GM12878 (cell line): ENCODE results near the gene AKAP13. TPM values are rescaled to one million over a fixed set of nuclear protein-coding genes. Genes with fewer than 3 reads are reported as not detected.

Experiments used
- ATAC-seq: fragments of 200-7000 bp; cut with Tn5 transposase; 3 replicates; pipeline ENCODE4 v1.9.1; 2020; ENCODE audit warnings: mild to moderate bottlenecking, moderate library complexity
- BruUV-seq: library from RNA; stranded (reverse); fragments of 400-500 nt; replicated peaks from 2 replicates; lab custom pipeline; 2021; lab: Mats Ljungman, UMichigan
- CTCF ChIA-PET: fragments of 300-600 bp; sonication (Branson Sonifier 250); formaldehyde crosslinking; extraction: SDS; loops from one replicate; lab custom pipeline; 2021; ENCODE audit warnings: inconsistent platforms; lab: Yijun Ruan, JAX
- POLR2A ChIA-PET: fragments of 350-600 bp; formaldehyde crosslinking; extraction: SDS; loops from one replicate; lab custom pipeline; 2021; ENCODE audit warnings: inconsistent platforms; lab: Charles Lee
- RAD21 ChIA-PET: fragments of 300-600 bp; sonication (Branson Sonifier 250); formaldehyde crosslinking; loops from one replicate; lab custom pipeline; 2023; ENCODE audit warnings: antibody characterized with exemption; ENCODE audit not compliant: unreplicated experiment; lab: Charles Lee
- SMC1A ChIA-PET: fragments of 300-600 bp; sonication (Branson Sonifier 250); formaldehyde crosslinking; loops from one replicate; lab custom pipeline; 2023; ENCODE audit not compliant: unreplicated experiment, uncharacterized antibody; lab: Charles Lee
- DNase-seq: peaks from one replicate; pipeline ENCODE4 v3.0.0-alpha.2; 2011; ENCODE audit warnings: low read depth, low spot score
- FAIRE-seq: peaks from 3 replicates; lab custom pipeline; 2011; peaks lifted over from hg19 to GRCh38; lab: Jason Lieb, UNC
- H2AFZ ChIP-seq: 2 replicates; pipeline ENCODE4 v1.6.0; 2011; ENCODE audit warnings: low read depth, low read length, control low read depth; ENCODE audit not compliant: control insufficient read depth
- H3K27ac ChIP-seq: 2 replicates; pipeline ENCODE4 v1.5.1; 2011; ENCODE audit warnings: control low read depth; ENCODE audit not compliant: control insufficient read depth, insufficient read depth
- H3K27me3 ChIP-seq, 2 experiments: replicated peaks in 1 of 2; 2 replicates each; pipeline versions ENCODE4 v1.6.0 to v1.6.1; 2011; ENCODE audit warnings: low read length in 1 of 2; ENCODE audit not compliant: control insufficient read depth in 2 of 2, insufficient read depth in 2 of 2
- H3K36me3 ChIP-seq, 2 experiments: 2 replicates each; pipeline ENCODE4 v1.5.1; 2011; ENCODE audit warnings: low read length in 1 of 2; ENCODE audit not compliant: control insufficient read depth in 2 of 2, insufficient read depth in 2 of 2
- H3K4me1 ChIP-seq: 2 replicates; pipeline ENCODE4 v1.6.1; 2011; ENCODE audit warnings: mild to moderate bottlenecking, low read length, moderate library complexity, mixed read lengths; ENCODE audit not compliant: control insufficient read depth, insufficient read depth
- H3K4me2 ChIP-seq: 2 replicates; pipeline ENCODE4 v1.6.0; 2011; ENCODE audit warnings: control low read depth; ENCODE audit not compliant: control insufficient read depth, insufficient read depth
- H3K4me3 ChIP-seq: fragments of 200-600 bp; sonication (generic); 2 replicates; pipeline ENCODE4 v1.5.1; 2016
- H3K79me2 ChIP-seq: 2 replicates; pipeline ENCODE4 v1.6.0; 2011; ENCODE audit warnings: low read length; ENCODE audit not compliant: control insufficient read depth, insufficient read depth
- H3K9ac ChIP-seq: 2 replicates; pipeline ENCODE4 v1.8.0; 2011; ENCODE audit warnings: low read length, control low read depth, mixed read lengths; ENCODE audit not compliant: control insufficient read depth, insufficient read depth
- H3K9me3 ChIP-seq: replicated peaks from 3 replicates; pipeline ENCODE4 v1.5.1; 2011; ENCODE audit warnings: mild to moderate bottlenecking, low read length; ENCODE audit not compliant: control insufficient read depth, insufficient read depth
- H4K20me1 ChIP-seq: 2 replicates; pipeline ENCODE4 v1.6.0; 2011; ENCODE audit not compliant: control insufficient read depth, insufficient read depth
- BHLHE40 ChIP-seq, 2 experiments: fragments of 450-650 bp in 1 of 2; IDR thresholded peaks; 2 replicates each; pipeline ENCODE4 v1.6.1; 2011 to 2017; ENCODE audit warnings: low read depth in 2 of 2, borderline replicate concordance in 1 of 2, improper control_type of control experiment in 1 of 2, low read length in 1 of 2, mild to moderate bottlenecking in 1 of 2
- FOS ChIP-seq: IDR thresholded peaks from 3 replicates; pipeline ENCODE4 v1.6.1; 2011; ENCODE audit warnings: borderline replicate concordance; ENCODE audit not compliant: insufficient read length; ENCODE audit errors: extremely low read depth
- FOXM1 ChIP-seq: IDR thresholded peaks from 2 replicates; pipeline ENCODE4 v1.6.1; 2012; ENCODE audit warnings: low read depth, mild to moderate bottlenecking, inconsistent platforms, low read length, moderate library complexity
- GATAD2B ChIP-seq: fragments of 450-650 bp; conservative IDR thresholded peaks from 2 replicates; pipeline ENCODE4 v1.6.1; 2017; ENCODE audit warnings: low read depth, mild to moderate bottlenecking, moderate library complexity
- HDGF ChIP-seq: fragments of 450-650 bp; IDR thresholded peaks from 2 replicates; pipeline ENCODE4 v1.6.1; 2016; ENCODE audit warnings: antibody characterized with exemption
- IRF4 ChIP-seq: IDR thresholded peaks from 2 replicates; pipeline ENCODE4 v1.6.1; 2011; ENCODE audit warnings: low read depth, low read length
- JUNB ChIP-seq: IDR thresholded peaks from 2 replicates; pipeline ENCODE4 v1.6.1; 2016; ENCODE audit warnings: antibody characterized with exemption, mild to moderate bottlenecking
- MEF2A ChIP-seq: IDR thresholded peaks from 2 replicates; pipeline ENCODE4 v1.6.1; 2011; ENCODE audit warnings: low read depth, mild to moderate bottlenecking, low read length, moderate library complexity; ENCODE audit not compliant: insufficient read depth
- POLR2AphosphoS5 ChIP-seq: IDR thresholded peaks from 2 replicates; pipeline ENCODE4 v1.6.1; 2011; ENCODE audit warnings: mild to moderate bottlenecking, low read length, inconsistent platforms
- RAD21 ChIP-seq: IDR thresholded peaks from 2 replicates; pipeline ENCODE4 v1.6.1; 2011; ENCODE audit warnings: mild to moderate bottlenecking, low read depth, low read length, moderate library complexity; ENCODE audit not compliant: insufficient read depth
- RUNX3 ChIP-seq: IDR thresholded peaks from 2 replicates; pipeline ENCODE4 v1.6.1; 2012; ENCODE audit warnings: low read length, inconsistent platforms
- SMAD1 ChIP-seq: fragments of 450-650 bp; IDR thresholded peaks from 2 replicates; pipeline ENCODE4 v1.6.1; 2018; ENCODE audit warnings: mild to moderate bottlenecking, low read depth; ENCODE audit not compliant: partially characterized antibody
- SMC3 ChIP-seq: IDR thresholded peaks from 2 replicates; pipeline ENCODE4 v1.6.1; 2011; ENCODE audit warnings: low read length, improper control_type of control experiment, borderline replicate concordance
- STAT3 ChIP-seq: IDR thresholded peaks from 2 replicates; pipeline ENCODE4 v1.6.1; 2011; ENCODE audit warnings: low read depth, low read length, improper control_type of control experiment
- TCF3 ChIP-seq: IDR thresholded peaks from 2 replicates; pipeline ENCODE4 v1.6.1; 2012; ENCODE audit warnings: low read depth, mild to moderate bottlenecking, low read length, borderline replicate concordance; ENCODE audit not compliant: insufficient read depth
- YY1 ChIP-seq: IDR thresholded peaks from 2 replicates; pipeline ENCODE4 v1.6.1; 2011; ENCODE audit warnings: low read depth, mild to moderate bottlenecking, low read length
- ZNF24 ChIP-seq: fragments of 450-650 bp; IDR thresholded peaks from 2 replicates; pipeline ENCODE4 v1.6.1; 2017; ENCODE audit warnings: antibody characterized with exemption, mild to moderate bottlenecking
- in situ Hi-C: fragments of 300-500 bp; cut with MboI; formaldehyde crosslinking; loops from 9 replicates; pipeline ENCODE4 v1.14.3; 2018; ENCODE audit warnings: mixed read lengths
- intact Hi-C: fragments of 100-400 bp; cut with micrococcal nuclease; formaldehyde crosslinking; loops from one replicate; pipeline ENCODE4 v1.14.2; 2022; ENCODE audit not compliant: unreplicated experiment
- polyA plus RNA-seq, 11 experiments: library from polyadenylated mRNA; depleted of rRNA in 4 of 11; unstranded in 6 of 11; stranded (reverse) in 5 of 11; fragments of >200 nt; fragmentation: Nextera tagmentation in 4 of 11; fragmentation: Illumina TruSeq in 1 of 11; extraction: Ambion mirVana in 4 of 11; extraction: Trizol in 1 of 11; gene quantifications; 1 replicate in 1 of 11; 2 replicates in 10 of 11; pipeline versions ENCODE4 v1.2.1 to v1.2.3, GENCODE V29; 2011 to 2016; ENCODE audit warnings: inconsistent platforms in 2 of 11, missing spikeins in 2 of 11, low read depth in 1 of 11
- total RNA-seq, 4 experiments: library from RNA; depleted of rRNA in 3 of 4; stranded (reverse); fragments of >200 nt in 3 of 4; fragmentation: Illumina TruSeq in 1 of 4; extraction: Trizol in 1 of 4; gene quantifications; 2 replicates each; pipeline versions ENCODE4 v1.2.1 to v1.2.3, GENCODE V29; 2013 to 2021
- TF ChIP-seq, protein P1 (sequence below), 3 experiments: IDR thresholded peaks in 2 of 3; conservative IDR thresholded peaks in 1 of 3; 2 replicates each; pipeline ENCODE4 v1.5.1; 2011; ENCODE audit warnings: low read depth in 3 of 3, low read length in 3 of 3, mild to moderate bottlenecking in 3 of 3, control low read depth in 2 of 3, moderate library complexity in 2 of 3, inconsistent platforms in 1 of 3, mixed read lengths in 1 of 3; ENCODE audit not compliant: control insufficient read depth in 2 of 3, insufficient read depth in 1 of 3; ENCODE audit errors: extremely low read depth in 1 of 3
- TF ChIP-seq, protein P2 (sequence below): fragments of 450-650 bp; IDR thresholded peaks from 2 replicates; pipeline ENCODE4 v1.6.1; 2017; ENCODE audit warnings: low read depth, mild to moderate bottlenecking, moderate library complexity
- TF ChIP-seq, protein P3 (sequence below): fragments of 150-350 bp; IDR thresholded peaks from 2 replicates; pipeline ENCODE4 v1.6.1; 2014; ENCODE audit warnings: mild to moderate bottlenecking, low read depth, low read length

AKAP13 gene
- total and polyA plus RNA-seq, 10 of the 15 experiments (the other 5 are each of a cell fraction or from before 2014, with no cell fraction given), result 14.4 to 74.9 (median 55.1) TPM

DNA sequence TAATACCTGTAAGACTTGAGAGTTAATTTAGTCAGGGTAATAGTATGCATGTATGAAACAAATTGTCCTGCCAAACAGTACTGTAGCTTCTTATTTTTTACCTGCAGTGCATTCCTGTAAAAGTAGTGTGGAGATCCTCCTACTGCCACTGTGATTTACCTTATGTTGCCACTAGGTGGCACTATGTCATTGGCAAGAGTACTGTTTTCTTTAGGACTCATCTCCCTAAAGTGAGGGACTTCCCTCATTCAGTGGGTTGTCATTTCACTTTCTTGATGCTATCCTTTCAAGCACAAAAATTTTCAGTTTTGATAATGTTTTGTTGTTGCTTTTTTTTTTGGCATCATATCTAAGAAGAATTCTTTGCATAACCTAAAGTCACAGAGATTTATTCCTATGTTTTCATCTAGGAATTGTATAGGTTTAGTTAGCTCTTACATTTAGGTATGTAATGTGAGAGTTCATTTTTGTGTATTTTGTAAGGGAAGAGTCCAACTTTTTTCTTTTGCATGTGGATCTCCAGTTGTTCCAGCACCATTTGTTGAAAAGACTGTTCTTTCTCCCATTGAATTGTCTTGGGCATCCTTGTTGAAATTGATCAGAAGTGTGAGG is 105.7 kb downstream of the AKAP13 start:
- ATAC-seq (peak; percentile 69), FAIRE-seq (peak; percentile 47)
- peak overlapping the region; percentile 22; the same call in 1 of the 2 replicates for H3K4me2 ChIP-seq
- TF ChIP-seq JUNB (no peak), IRF4 (0 out of 2 replicates have a peak, but pooled peaks have one; percentile 44), MEF2A (0 out of 2 replicates have a peak, but pooled peaks have one; percentile 38), FOS (no peak), YY1 (peak; percentile 68; the same call in 1 of the 2 replicates), STAT3 (no peak), RUNX3 (peak; percentile 39; the same call in 1 of the 2 replicates), GATAD2B (no peak), RAD21 (peak; percentile 86), POLR2AphosphoS5 (no peak), TCF3 (no peak), SMC3 (peak; percentile 73; the same call in 1 of the 2 replicates), FOXM1 (peak; percentile 48; the same call in 1 of the 2 replicates), SMAD1 (no peak), BHLHE40 (IDR thresholded peaks at IDR 0.05; ENCODE audit: borderline replicate concordance in 1 of 2, low read depth in 2 of 2, low read length in 1 of 2) (no peak), HDGF (no peak), ZNF24 (no peak)
- TF ChIP-seq, protein P1, sequence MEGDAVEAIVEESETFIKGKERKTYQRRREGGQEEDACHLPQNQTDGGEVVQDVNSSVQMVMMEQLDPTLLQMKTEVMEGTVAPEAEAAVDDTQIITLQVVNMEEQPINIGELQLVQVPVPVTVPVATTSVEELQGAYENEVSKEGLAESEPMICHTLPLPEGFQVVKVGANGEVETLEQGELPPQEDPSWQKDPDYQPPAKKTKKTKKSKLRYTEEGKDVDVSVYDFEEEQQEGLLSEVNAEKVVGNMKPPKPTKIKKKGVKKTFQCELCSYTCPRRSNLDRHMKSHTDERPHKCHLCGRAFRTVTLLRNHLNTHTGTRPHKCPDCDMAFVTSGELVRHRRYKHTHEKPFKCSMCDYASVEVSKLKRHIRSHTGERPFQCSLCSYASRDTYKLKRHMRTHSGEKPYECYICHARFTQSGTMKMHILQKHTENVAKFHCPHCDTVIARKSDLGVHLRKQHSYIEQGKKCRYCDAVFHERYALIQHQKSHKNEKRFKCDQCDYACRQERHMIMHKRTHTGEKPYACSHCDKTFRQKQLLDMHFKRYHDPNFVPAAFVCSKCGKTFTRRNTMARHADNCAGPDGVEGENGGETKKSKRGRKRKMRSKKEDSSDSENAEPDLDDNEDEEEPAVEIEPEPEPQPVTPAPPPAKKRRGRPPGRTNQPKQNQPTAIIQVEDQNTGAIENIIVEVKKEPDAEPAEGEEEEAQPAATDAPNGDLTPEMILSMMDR (IDR thresholded peaks at IDR 0.05 in 2 of 3, conservative IDR thresholded peaks at IDR 0.05 in 1 of 3; ENCODE audit: control insufficient read depth in 2 of 3, extremely low read depth in 1 of 3, insufficient read depth in 1 of 3, low read depth in 3 of 3, low read length in 3 of 3), result peak; percentile 64 to 76 (median 67)
- TF ChIP-seq, protein P2, sequence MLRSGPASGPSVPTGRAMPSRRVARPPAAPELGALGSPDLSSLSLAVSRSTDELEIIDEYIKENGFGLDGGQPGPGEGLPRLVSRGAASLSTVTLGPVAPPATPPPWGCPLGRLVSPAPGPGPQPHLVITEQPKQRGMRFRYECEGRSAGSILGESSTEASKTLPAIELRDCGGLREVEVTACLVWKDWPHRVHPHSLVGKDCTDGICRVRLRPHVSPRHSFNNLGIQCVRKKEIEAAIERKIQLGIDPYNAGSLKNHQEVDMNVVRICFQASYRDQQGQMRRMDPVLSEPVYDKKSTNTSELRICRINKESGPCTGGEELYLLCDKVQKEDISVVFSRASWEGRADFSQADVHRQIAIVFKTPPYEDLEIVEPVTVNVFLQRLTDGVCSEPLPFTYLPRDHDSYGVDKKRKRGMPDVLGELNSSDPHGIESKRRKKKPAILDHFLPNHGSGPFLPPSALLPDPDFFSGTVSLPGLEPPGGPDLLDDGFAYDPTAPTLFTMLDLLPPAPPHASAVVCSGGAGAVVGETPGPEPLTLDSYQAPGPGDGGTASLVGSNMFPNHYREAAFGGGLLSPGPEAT, result peak; percentile 67; the same call in 1 of the 2 replicates
- TF ChIP-seq, protein P3, sequence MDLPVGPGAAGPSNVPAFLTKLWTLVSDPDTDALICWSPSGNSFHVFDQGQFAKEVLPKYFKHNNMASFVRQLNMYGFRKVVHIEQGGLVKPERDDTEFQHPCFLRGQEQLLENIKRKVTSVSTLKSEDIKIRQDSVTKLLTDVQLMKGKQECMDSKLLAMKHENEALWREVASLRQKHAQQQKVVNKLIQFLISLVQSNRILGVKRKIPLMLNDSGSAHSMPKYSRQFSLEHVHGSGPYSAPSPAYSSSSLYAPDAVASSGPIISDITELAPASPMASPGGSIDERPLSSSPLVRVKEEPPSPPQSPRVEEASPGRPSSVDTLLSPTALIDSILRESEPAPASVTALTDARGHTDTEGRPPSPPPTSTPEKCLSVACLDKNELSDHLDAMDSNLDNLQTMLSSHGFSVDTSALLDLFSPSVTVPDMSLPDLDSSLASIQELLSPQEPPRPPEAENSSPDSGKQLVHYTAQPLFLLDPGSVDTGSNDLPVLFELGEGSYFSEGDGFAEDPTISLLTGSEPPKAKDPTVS, result no peak

More for the DNA sequence above, 105.7 kb downstream of the AKAP13 start:
- H3K9me3 ChIP-seq, result no peaks in the 10 kb centered on the region
- DNase-seq, result peak; percentile 59
- H4K20me1 ChIP-seq, result no peaks in the 10 kb centered on the region; the same call in 1 of the 2 replicates
- in situ Hi-C loops (no loop called here), intact Hi-C loops (loop anchor here (1.0 to 10.0 kb wide), 5 partner anchors 19 to 355 kb away; no protein-coding TSS in a partner anchor)
- no peak overlapping the region for H3K27ac ChIP-seq
- H3K36me3 ChIP-seq, result no peaks in the 10 kb centered on the region
- peaks cover 35% of the 10 kb centered on the region for H3K4me1 ChIP-seq
- H3K27me3 ChIP-seq, result no peaks in the 10 kb centered on the region
- ChIA-PET POLR2A (no interaction called here), SMC1A (interaction anchor here (0.8 to 7.5 kb wide), 13 partner anchors 8 to 354 kb away, joined by 3 to 147 read pairs (median 3); no protein-coding TSS in a partner anchor), RAD21 (interaction anchor here (0.7 to 7.1 kb wide), 10 partner anchors 13 to 343 kb away, joined by 3 to 75 read pairs (median 3); no protein-coding TSS in a partner anchor), CTCF (interaction anchor here (0.6 to 9.5 kb wide), 16 partner anchors 10 to 244 kb away, joined by 3 to 170 read pairs (median 4); no protein-coding TSS in a partner anchor)
- H3K4me3 ChIP-seq, result no peak overlapping the region
- peaks cover 24% of the 10 kb centered on the region for H3K79me2 ChIP-seq
- BruUV-seq, result no TSS peak
- H3K9ac ChIP-seq, result no peak overlapping the region
- H2AFZ ChIP-seq, result no peak overlapping the region
